Colonic mucosa (tissue), 4 donors: ENCODE results near the gene SLC35G6. TPM values are rescaled to one million over a fixed set of nuclear protein-coding genes. Genes with fewer than 3 reads are reported as not detected.

Experiments used
- DNase-seq: peaks from one replicate; pipeline ENCODE4 v3.0.0-alpha.2; 2020
- H3K27ac ChIP-seq: fragments of 200-600 bp; one replicate; pipeline ENCODE4 v1.8.0; 2021
- H3K27me3 ChIP-seq: fragments of 200-600 bp; one replicate; pipeline ENCODE4 v1.8.0; 2021
- H3K36me3 ChIP-seq: fragments of 200-600 bp; one replicate; pipeline ENCODE4 v1.8.0; 2021
- H3K4me1 ChIP-seq: fragments of 200-600 bp; one replicate; pipeline ENCODE4 v1.8.0; 2021; ENCODE audit warnings: mild to moderate bottlenecking
- H3K4me3 ChIP-seq: fragments of 200-600 bp; one replicate; pipeline ENCODE4 v1.8.0; 2021
- H3K9ac ChIP-seq, 2 donors: one replicate each; pipeline ENCODE4 v1.7.0; 2013; ENCODE audit warnings: control low read depth in 2 of 2, low read depth in 2 of 2, low read length in 2 of 2
- H3K9me3 ChIP-seq: fragments of 200-600 bp; one replicate; pipeline ENCODE4 v1.8.0; 2021
- CTCF ChIP-seq: fragments of 200-600 bp; IDR thresholded peaks from one replicate; pipeline ENCODE4 v1.8.0; 2022; ENCODE audit warnings: antibody characterized with exemption, mild to moderate bottlenecking
- intact Hi-C: fragments of 100-400 bp; cut with DNase I; formaldehyde crosslinking; loops from one replicate; pipeline ENCODE4 v1.14.1; 2022
- total RNA-seq, 2 donors: library from RNA; stranded (reverse); fragmentation: NEBNext Ultra II Directional in 1 of 2; extraction: Animal tissue kit (Norgen Biotek cat#: 25700) in 1 of 2; gene quantifications; one replicate each; pipeline ENCODE4 v1.2.1, GENCODE V29; 2021
- donor health status: healthy.
- donor health status: DM: no; HTN: no; CAD: no.
- donor health status: DM: no; HTN: no; CAD: no.

Gene SLC35G6
- total RNA-seq, 2 donors from 2014 or later = not detected

GRCh38 chr17:7512824-7513540 is 31.7 kb downstream of the SLC35G6 start:
- intact Hi-C loops = loop anchor here (10.0 kb wide), 1 partner anchor 158 kb away; the partner anchor contains the start of genes KCTD11 and TMEM95
- no peak overlapping the region for H3K9ac ChIP-seq
- no peaks in the 10 kb centered on the region for H3K27me3 ChIP-seq
- H3K27ac ChIP-seq = no peak overlapping the region
- TF ChIP-seq CTCF = no peak
- H3K9me3 ChIP-seq = no peaks in the 10 kb centered on the region
- DNase-seq = no peak
- no peak overlapping the region for H3K4me3 ChIP-seq
- peaks cover 6% of the 10 kb centered on the region for H3K4me1 ChIP-seq
- H3K36me3 ChIP-seq = peaks cover 23% of the 10 kb centered on the region

- no peak for TF ChIP-seq CTCF
- Histone ChIP-seq H3K27me3 (no peaks in the 10 kb centered on the region), H3K27ac (no peak overlapping the region), H3K36me3 (peaks cover 19% of the 10 kb centered on the region), H3K4me3 (no peak overlapping the region), H3K4me1 (peaks cover 6% of the 10 kb centered on the region), H3K9ac (no peak overlapping the region), H3K9me3 (no peaks in the 10 kb centered on the region)
- no peak for DNase-seq
- intact Hi-C loops = loop anchor here (2.0 to 10.0 kb wide), 2 partner anchors 47 to 159 kb away; partner anchors contain the start of genes KCTD11, SENP3 and TMEM95
Observed at GRCh38 chr17:7513850-7514419, 32.7 kb downstream of the SLC35G6 start.

GRCh38 chr17:7515911-7516610 is 34.8 kb downstream of the SLC35G6 start:
- intact Hi-C loops = loop anchor here (2.0 to 10.0 kb wide), 2 partner anchors 45 to 161 kb away; partner anchors contain the start of genes KCTD11, SENP3 and TMEM95
- Histone ChIP-seq H3K36me3 (peaks cover 13% of the 10 kb centered on the region), H3K4me1 (peaks cover 6% of the 10 kb centered on the region), H3K27ac (peak overlapping the region; percentile 53), H3K9ac (peak overlapping the region in 1 of 2 donors; percentile 21), H3K9me3 (no peaks in the 10 kb centered on the region), H3K27me3 (no peaks in the 10 kb centered on the region), H3K4me3 (no peak overlapping the region)
- peak; percentile 74 for DNase-seq
- TF ChIP-seq CTCF = no peak

GRCh38 chr17:7523033-7523432 is 41.8 kb downstream of the SLC35G6 start:
- intact Hi-C loops = no loop called here
- Histone ChIP-seq H3K27me3 (no peaks in the 10 kb centered on the region), H3K4me3 (no peak overlapping the region), H3K4me1 (no peaks in the 10 kb centered on the region), H3K9ac (no peak overlapping the region), H3K36me3 (no peaks in the 10 kb centered on the region), H3K27ac (no peak overlapping the region), H3K9me3 (no peaks in the 10 kb centered on the region)
- peak; percentile 25 for TF ChIP-seq CTCF
- DNase-seq = no peak

GRCh38 chr17:7528842-7529241 is 47.6 kb downstream of the SLC35G6 start:
- Histone ChIP-seq H3K4me3 (no peak overlapping the region), H3K27ac (no peak overlapping the region), H3K27me3 (no peaks in the 10 kb centered on the region), H3K9ac (no peak overlapping the region), H3K4me1 (no peaks in the 10 kb centered on the region), H3K36me3 (no peaks in the 10 kb centered on the region), H3K9me3 (no peaks in the 10 kb centered on the region)
- intact Hi-C loops = no loop called here
- DNase-seq = no peak
- TF ChIP-seq CTCF = no peak
